Stimulated activated CD4-positive, alpha-beta T cell treated with anti-CD3 and anti-CD28 coated beads, Interleukin-1b, Interleukin-23, amount 100 ng/mL, for 1 hour (primary cell): ENCODE data around the gene TGFB1I1.
"Not testable (repeated sequence)": the region's sequence is repeated elsewhere in the genome, so short reads cannot be mapped to it uniquely, and the experiment has no call there.

ENCODE experiments used
- DNase-seq, 2 donors: peaks; one replicate each; pipeline ENCODE4 v3.0.0-alpha.2; 2020; ENCODE audit warnings: low read depth in 2 of 2

The TGFB1I1 gene

GRCh38 chr16:31517800-31518402 lies 45.9 kb downstream of the TGFB1I1 start:
- DNase-seq, result no peak

GRCh38 chr16:31519759-31520431 lies 47.9 kb downstream of the TGFB1I1 start:
- DNase-seq, result no peak

- DNase-seq, result no peak
Measured at GRCh38 chr16:31521368-31521767, 49.4 kb downstream of the TGFB1I1 start.

DNA sequence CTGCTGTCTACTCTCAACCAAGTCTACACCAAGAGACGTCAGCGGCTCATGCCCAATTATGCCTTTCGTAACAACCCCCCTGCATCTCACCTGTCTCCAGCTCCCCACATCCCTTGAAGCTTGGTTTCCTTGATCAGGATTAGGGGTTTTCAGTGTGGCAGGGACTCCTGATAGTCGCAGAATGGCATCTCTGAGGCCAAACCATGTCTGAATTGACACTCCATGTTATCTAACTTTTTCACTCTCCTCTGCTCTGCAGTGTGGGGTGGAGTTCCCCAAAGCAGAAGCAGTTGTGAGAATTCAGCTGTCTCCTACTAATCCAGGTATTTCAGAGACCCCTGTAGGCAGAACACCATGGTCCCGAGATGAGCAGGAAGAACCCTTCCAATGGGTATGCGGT lies 50.1 kb downstream of the TGFB1I1 start:
- no peak for DNase-seq

GRCh38 chr16:31523768-31524167 lies 51.8 kb downstream of the TGFB1I1 start:
- not testable (repeated sequence) for DNase-seq

GRCh38 chr16:31525113-31525512 lies 53.2 kb downstream of the TGFB1I1 start:
- no peak for DNase-seq
